Activated B cell treated with CpG ODN at 0.5 μM for 24 hours (primary cell): ENCODE results near the gene CHN2. TPM values are rescaled to one million over a fixed set of nuclear protein-coding genes. Genes with fewer than 3 reads are reported as not detected.

Experiments used
- ATAC-seq: fragments of 200-7000 bp; cut with Tn5 transposase; one replicate; pipeline ENCODE4 v1.10.0; 2021; ENCODE audit warnings: low read depth, mild to moderate bottlenecking, moderate library complexity
- CTCF ChIA-PET: fragments of 350-600 bp; sonication (Branson Sonifier 250); formaldehyde crosslinking; loops from one replicate; lab custom pipeline; 2021; ENCODE audit warnings: antibody characterized with exemption; lab: Charles Lee
- POLR2A ChIA-PET: fragments of 350-600 bp; sonication (Branson Sonifier 250); formaldehyde crosslinking; loops from one replicate; lab custom pipeline; 2021; ENCODE audit warnings: antibody characterized with exemption; lab: Charles Lee
- DNase-seq: peaks from one replicate; pipeline ENCODE4 v3.0.0; 2022
- H3K27ac Mint-ChIP-seq: one replicate; pipeline ENCODE4 v1.8.0; 2020; ENCODE audit warnings: mixed read lengths
- H3K27me3 Mint-ChIP-seq: one replicate; pipeline ENCODE4 v1.8.0; 2021; ENCODE audit warnings: mixed read lengths
- H3K36me3 Mint-ChIP-seq: one replicate; pipeline ENCODE4 v1.8.0; 2021; ENCODE audit warnings: low read depth, mixed read lengths
- H3K4me1 Mint-ChIP-seq: one replicate; pipeline ENCODE4 v1.8.0; 2021; ENCODE audit warnings: mixed read lengths
- H3K4me3 Mint-ChIP-seq: one replicate; pipeline ENCODE4 v1.8.0; 2020; ENCODE audit warnings: mild to moderate bottlenecking, mixed read lengths
- H3K9me3 Mint-ChIP-seq: one replicate; pipeline ENCODE4 v1.8.0; 2020; ENCODE audit warnings: mixed read lengths
- intact Hi-C: fragments of 100-400 bp; cut with micrococcal nuclease; formaldehyde crosslinking; loops from one replicate; pipeline ENCODE4 v1.15.1; 2024
- total RNA-seq: library from RNA; stranded (reverse); gene quantifications from 2 replicates; pipeline ENCODE4 v1.2.3, GENCODE V29; 2022
- TF ChIP-seq, protein P1 (sequence below): fragments of 200-600 bp; IDR thresholded peaks from one replicate; pipeline ENCODE4 v1.8.0; 2022; ENCODE audit warnings: antibody characterized with exemption, mild to moderate bottlenecking

The CHN2 gene
- total RNA-seq, 1 donor from 2014 or later: 1.8 TPM

DNA sequence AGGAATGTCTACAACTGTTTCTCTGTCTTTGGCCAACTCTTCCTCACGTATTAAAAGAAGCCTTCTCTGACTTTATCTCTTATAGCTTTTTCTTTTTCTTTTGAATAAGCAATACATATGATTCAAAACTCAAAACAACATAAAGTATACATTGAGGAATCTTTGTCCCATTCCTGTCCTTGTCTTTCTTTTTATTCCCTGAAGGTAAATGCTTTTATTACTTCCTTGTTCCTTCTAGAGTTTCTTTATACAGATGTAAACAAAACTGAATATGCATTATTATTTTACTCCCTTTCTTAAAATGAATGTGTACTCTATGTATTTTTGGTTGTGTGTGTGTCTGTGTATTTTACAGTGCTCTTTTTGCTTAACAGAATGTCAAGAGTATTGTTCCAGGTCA is 170.1 kb downstream of the CHN2 start:
- POLR2A ChIA-PET: no interaction called here
- no peaks in the 10 kb centered on the region for H3K36me3 Mint-ChIP-seq
- TF ChIP-seq, protein P1, sequence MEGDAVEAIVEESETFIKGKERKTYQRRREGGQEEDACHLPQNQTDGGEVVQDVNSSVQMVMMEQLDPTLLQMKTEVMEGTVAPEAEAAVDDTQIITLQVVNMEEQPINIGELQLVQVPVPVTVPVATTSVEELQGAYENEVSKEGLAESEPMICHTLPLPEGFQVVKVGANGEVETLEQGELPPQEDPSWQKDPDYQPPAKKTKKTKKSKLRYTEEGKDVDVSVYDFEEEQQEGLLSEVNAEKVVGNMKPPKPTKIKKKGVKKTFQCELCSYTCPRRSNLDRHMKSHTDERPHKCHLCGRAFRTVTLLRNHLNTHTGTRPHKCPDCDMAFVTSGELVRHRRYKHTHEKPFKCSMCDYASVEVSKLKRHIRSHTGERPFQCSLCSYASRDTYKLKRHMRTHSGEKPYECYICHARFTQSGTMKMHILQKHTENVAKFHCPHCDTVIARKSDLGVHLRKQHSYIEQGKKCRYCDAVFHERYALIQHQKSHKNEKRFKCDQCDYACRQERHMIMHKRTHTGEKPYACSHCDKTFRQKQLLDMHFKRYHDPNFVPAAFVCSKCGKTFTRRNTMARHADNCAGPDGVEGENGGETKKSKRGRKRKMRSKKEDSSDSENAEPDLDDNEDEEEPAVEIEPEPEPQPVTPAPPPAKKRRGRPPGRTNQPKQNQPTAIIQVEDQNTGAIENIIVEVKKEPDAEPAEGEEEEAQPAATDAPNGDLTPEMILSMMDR: no peak
- DNase-seq: no peak
- H3K9me3 Mint-ChIP-seq: no peaks in the 10 kb centered on the region
- H3K27ac Mint-ChIP-seq: no peak overlapping the region
- no peaks in the 10 kb centered on the region for H3K4me1 Mint-ChIP-seq
- no peak for ATAC-seq
- CTCF ChIA-PET: no interaction called here
- H3K4me3 Mint-ChIP-seq: no peak overlapping the region
- intact Hi-C loops: no loop called here
- H3K27me3 Mint-ChIP-seq: no peaks in the 10 kb centered on the region

DNA sequence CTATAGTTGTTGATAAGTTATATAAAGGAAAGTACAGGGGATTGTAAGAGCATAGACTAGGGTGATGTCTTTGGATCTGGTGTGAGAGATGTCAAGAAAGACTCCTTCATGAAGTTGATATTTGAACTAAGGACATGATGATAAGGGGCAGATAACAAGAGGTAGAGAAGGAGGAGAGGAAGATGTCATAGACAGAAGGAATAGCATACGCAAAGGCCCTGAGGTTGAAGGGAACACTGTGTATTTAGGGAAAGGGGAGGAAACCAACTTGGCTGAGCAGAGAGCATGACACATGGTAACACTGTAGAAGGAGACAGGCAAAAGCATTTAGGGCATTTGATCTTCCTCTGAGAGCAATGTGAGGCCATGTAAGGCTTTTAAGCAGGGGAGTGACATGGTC is 170.8 kb downstream of the CHN2 start:
- no peak overlapping the region for H3K27ac Mint-ChIP-seq
- no peaks in the 10 kb centered on the region for H3K27me3 Mint-ChIP-seq
- no peaks in the 10 kb centered on the region for H3K4me1 Mint-ChIP-seq
- H3K36me3 Mint-ChIP-seq: no peaks in the 10 kb centered on the region
- TF ChIP-seq, protein P1: no peak
- DNase-seq: no peak
- ATAC-seq: no peak
- intact Hi-C loops: no loop called here
- no peak overlapping the region for H3K4me3 Mint-ChIP-seq
- CTCF ChIA-PET: no interaction called here
- no peaks in the 10 kb centered on the region for H3K9me3 Mint-ChIP-seq
- POLR2A ChIA-PET: no interaction called here

DNA sequence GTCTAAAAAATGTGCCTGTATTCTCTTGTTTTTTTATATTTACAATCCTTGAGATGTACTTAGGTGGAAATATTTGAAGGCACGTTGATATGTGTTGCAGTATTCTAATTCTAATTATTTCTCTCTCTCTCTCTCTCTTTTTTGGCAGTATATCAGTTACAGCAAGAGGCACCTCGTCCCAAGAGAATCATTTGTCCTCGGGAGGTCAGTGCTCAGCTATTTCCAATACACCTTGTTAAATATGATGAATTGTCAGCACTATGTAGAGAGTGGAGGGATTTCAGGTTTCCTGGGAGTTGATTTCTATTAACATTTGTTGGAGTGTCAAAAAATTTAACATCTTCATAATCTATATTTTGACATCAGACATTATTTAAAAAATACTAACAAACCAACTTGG is 173.2 kb downstream of the CHN2 start:
- H3K27ac Mint-ChIP-seq: no peak overlapping the region
- H3K27me3 Mint-ChIP-seq: no peaks in the 10 kb centered on the region
- POLR2A ChIA-PET: no interaction called here
- H3K36me3 Mint-ChIP-seq: no peaks in the 10 kb centered on the region
- intact Hi-C loops: no loop called here
- no peaks in the 10 kb centered on the region for H3K4me1 Mint-ChIP-seq
- CTCF ChIA-PET: no interaction called here
- no peaks in the 10 kb centered on the region for H3K9me3 Mint-ChIP-seq
- H3K4me3 Mint-ChIP-seq: no peak overlapping the region
- TF ChIP-seq, protein P1: no peak
- ATAC-seq (no peak), DNase-seq (no peak)

DNA sequence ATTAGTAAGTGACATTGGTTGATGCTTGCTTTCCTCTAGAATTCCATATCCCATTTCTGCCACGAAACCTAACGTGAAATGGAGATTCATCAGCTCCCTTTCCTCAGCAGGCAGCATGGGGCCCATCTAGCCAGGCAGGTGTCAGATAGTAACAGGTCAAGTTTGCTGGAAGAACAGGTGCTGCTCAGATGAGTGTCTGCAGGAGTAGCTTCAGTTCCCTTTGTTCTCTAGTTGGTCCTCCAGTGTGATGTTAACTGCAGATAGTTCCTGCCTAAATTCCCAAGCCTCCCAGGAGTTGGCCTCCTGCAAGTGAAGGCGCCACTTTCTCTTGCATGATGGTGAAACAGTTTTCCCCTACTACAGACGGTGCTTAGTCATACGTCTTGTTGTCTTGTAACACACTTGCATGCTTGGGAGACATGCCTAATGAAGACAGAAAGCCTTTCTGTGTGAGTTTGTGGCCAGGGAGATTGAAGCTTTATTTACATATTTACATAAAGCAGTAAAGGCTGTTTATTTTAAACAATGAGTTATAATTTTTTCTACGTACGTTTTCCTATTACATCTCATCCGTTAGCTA is 175.4 kb downstream of the CHN2 start:
- intact Hi-C loops: no loop called here
- Mint-ChIP-seq H3K4me1 (no peaks in the 10 kb centered on the region), H3K9me3 (no peaks in the 10 kb centered on the region), H3K27ac (no peak overlapping the region), H3K36me3 (no peaks in the 10 kb centered on the region), H3K4me3 (no peak overlapping the region), H3K27me3 (no peaks in the 10 kb centered on the region)
- ATAC-seq (no peak), DNase-seq (no peak)
- CTCF ChIA-PET: no interaction called here
- TF ChIP-seq, protein P1: no peak
- POLR2A ChIA-PET: no interaction called here

DNA sequence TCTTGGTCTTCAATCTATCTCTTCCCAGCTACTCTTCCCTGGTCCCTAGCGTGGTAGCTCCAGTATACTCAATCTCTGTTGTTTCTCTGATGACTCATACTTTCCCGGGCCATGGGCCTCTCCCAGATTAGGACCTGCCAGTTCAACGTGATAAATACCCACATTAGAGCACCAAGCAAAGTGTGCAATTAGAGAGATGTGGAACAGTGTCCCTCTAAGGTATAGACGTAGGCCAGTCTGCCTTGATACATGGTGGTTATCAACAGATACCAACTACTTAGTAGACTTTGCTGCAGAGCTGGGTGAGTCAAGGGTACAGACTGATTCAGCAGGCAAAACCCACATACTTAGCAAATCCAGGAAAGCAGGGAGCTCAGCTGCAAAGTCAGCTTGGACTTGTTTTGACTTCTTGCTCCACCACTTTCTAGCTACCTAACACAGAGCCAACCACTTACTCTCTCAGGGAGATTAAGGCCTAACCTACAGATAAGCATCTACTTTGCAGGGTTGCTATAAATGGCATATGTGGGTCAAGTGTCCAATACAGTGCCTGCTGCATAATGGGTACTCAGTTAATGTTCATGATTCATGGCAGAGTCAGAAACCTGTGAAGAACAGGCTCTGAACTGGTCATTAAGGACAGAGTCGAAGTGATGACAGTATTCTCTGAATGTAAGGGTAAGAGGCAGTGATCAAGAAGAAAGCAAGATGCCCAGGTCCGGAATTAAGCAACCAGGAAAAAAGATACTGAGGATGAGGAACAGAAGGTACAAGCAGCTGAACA is 176.1 kb downstream of the CHN2 start:
- H3K27ac Mint-ChIP-seq: no peak overlapping the region
- DNase-seq (no peak), ATAC-seq (no peak)
- H3K9me3 Mint-ChIP-seq: no peaks in the 10 kb centered on the region
- no peaks in the 10 kb centered on the region for H3K27me3 Mint-ChIP-seq
- TF ChIP-seq, protein P1: no peak
- ChIA-PET POLR2A (no interaction called here), CTCF (no interaction called here)
- H3K4me1 Mint-ChIP-seq: no peaks in the 10 kb centered on the region
- intact Hi-C loops: no loop called here
- H3K36me3 Mint-ChIP-seq: no peaks in the 10 kb centered on the region
- H3K4me3 Mint-ChIP-seq: no peak overlapping the region
